Breast epithelium (tissue), 3 donors: ENCODE measurements around the gene GRAP.

ENCODE experiments used
- CTCF ChIP-seq, 3 donors: fragments of 450-650 bp; IDR thresholded peaks; one replicate each; pipeline ENCODE4 v1.5.1; 2016 to 2017; ENCODE audit warnings: antibody characterized with exemption in 3 of 3, mild to moderate bottlenecking in 3 of 3, moderate library complexity in 3 of 3
- POLR2A ChIP-seq: fragments of 450-650 bp; IDR thresholded peaks from one replicate; pipeline ENCODE4 v1.6.1; 2016; ENCODE audit warnings: antibody characterized with exemption, mild to moderate bottlenecking, moderate library complexity
- POLR2AphosphoS5 ChIP-seq, 3 donors: sonication (generic); formaldehyde crosslinking; IDR thresholded peaks; one replicate each; pipeline ENCODE4 v1.6.1; 2017; ENCODE audit warnings: antibody characterized with exemption in 3 of 3

GRCh38 chr17:19004421-19005136, 42.2 kb downstream of the GRAP start, which contains the start of gene FAM83G:
- TF ChIP-seq CTCF (IDR thresholded peaks at IDR 0.05) (no peak), POLR2A (no peak), POLR2AphosphoS5 (IDR thresholded peaks at IDR 0.05) (peak in 1 of 3 donors; percentile 72)
